SK-N-SH (cell line): ENCODE measurements around the gene SP7. TPM values are rescaled to one million over a fixed set of nuclear protein-coding genes. Genes with fewer than 3 reads are reported as not detected.

Experiments
- CTCF ChIA-PET: fragments of 300-600, 350-600 bp; formaldehyde crosslinking; extraction: SDS; loops from one replicate; lab custom pipeline; 2021; lab: Yijun Ruan, JAX
- POLR2A ChIA-PET: fragments of 350-600 bp; sonication (Branson Sonifier 250); formaldehyde crosslinking; extraction: SDS; loops from one replicate; lab custom pipeline; 2020; ENCODE audit warnings: antibody characterized with exemption, inconsistent platforms; lab: Yijun Ruan, JAX
- DNase-seq: peaks from one replicate; pipeline ENCODE4 v3.0.0; 2012
- H2AFZ ChIP-seq: fragments of 200-600 bp; sonication (generic); 2 replicates; pipeline ENCODE4 v1.8.1; 2016; ENCODE audit warnings: antibody characterized with exemption, mild to moderate bottlenecking, low read depth
- H3F3A ChIP-seq: fragments of 200-600 bp; sonication (generic); replicated peaks from 2 replicates; pipeline ENCODE3; 2016; ENCODE audit warnings: antibody characterized with exemption, mild to moderate bottlenecking; ENCODE audit not compliant: insufficient read depth
- H3K27ac ChIP-seq, 2 experiments: fragments of 200-500 bp in 1 of 2; fragments of 200-600 bp in 1 of 2; sonication (Bioruptor generic) in 1 of 2; sonication (generic), shearing (Covaris generic) in 1 of 2; 2 replicates each; pipeline versions ENCODE4 v1.5.1 to v1.6.1; 2014 to 2016; ENCODE audit warnings: low read depth in 2 of 2, inconsistent platforms in 1 of 2, low read length in 1 of 2, mild to moderate bottlenecking in 1 of 2, mixed read lengths in 1 of 2
- H3K27me3 ChIP-seq: fragments of 200-600 bp; sonication (generic), shearing (Covaris generic); 2 replicates; pipeline ENCODE4 v1.6.1; 2016; ENCODE audit warnings: mixed run types; ENCODE audit not compliant: insufficient read depth
- H3K36me3 ChIP-seq, 2 experiments: fragments of 200-500 bp in 1 of 2; fragments of 200-600 bp in 1 of 2; sonication (Bioruptor generic) in 1 of 2; sonication (generic) in 1 of 2; replicated peaks in 1 of 2; 2 replicates each; pipeline versions ENCODE3 to v1.5.1; 2014 to 2016; ENCODE audit warnings: low read length in 1 of 2, mild to moderate bottlenecking in 1 of 2; ENCODE audit not compliant: insufficient read depth in 2 of 2, control insufficient read depth in 1 of 2
- H3K4me1 ChIP-seq, 2 experiments: fragments of 200-500 bp in 1 of 2; fragments of 200-600 bp in 1 of 2; sonication (Bioruptor generic) in 1 of 2; sonication (generic), shearing (Covaris generic) in 1 of 2; 2 replicates each; pipeline versions ENCODE4 v1.5.1 to v1.6.1; 2014 to 2016; ENCODE audit warnings: low read depth in 1 of 2, low read length in 1 of 2, mixed run types in 1 of 2; ENCODE audit not compliant: insufficient read depth in 2 of 2, control insufficient read depth in 1 of 2
- H3K4me2 ChIP-seq: fragments of 200-600 bp; sonication (generic), shearing (Covaris generic); 2 replicates; pipeline ENCODE4 v1.6.1; 2017; ENCODE audit warnings: mixed run types
- H3K4me3 ChIP-seq, 2 experiments: fragments of 200-500 bp in 1 of 2; fragments of 200-600 bp in 1 of 2; sonication (Bioruptor generic) in 1 of 2; sonication (generic), shearing (Covaris generic) in 1 of 2; 2 replicates each; pipeline versions ENCODE4 v1.5.1 to v1.8.1; 2014 to 2016; ENCODE audit warnings: low read depth in 2 of 2, inconsistent platforms in 1 of 2, low read length in 1 of 2, mild to moderate bottlenecking in 1 of 2, mixed read lengths in 1 of 2, moderate library complexity in 1 of 2
- H3K79me2 ChIP-seq: fragments of 200-600 bp; sonication (generic); 2 replicates; pipeline ENCODE4 v1.8.1; 2017; ENCODE audit warnings: mild to moderate bottlenecking; ENCODE audit not compliant: insufficient read depth
- H3K9ac ChIP-seq: fragments of 200-600 bp; sonication (generic); 2 replicates; pipeline ENCODE4 v1.6.1; 2017; ENCODE audit warnings: mixed run types
- H3K9me2 ChIP-seq: fragments of 200-600 bp; sonication (generic); 2 replicates; pipeline ENCODE4 v1.6.1; 2017; ENCODE audit warnings: mixed run types
- H3K9me3 ChIP-seq: fragments of 200-600 bp; sonication (generic); 2 replicates; pipeline ENCODE4 v1.6.1; 2017; ENCODE audit warnings: mixed run types, mild to moderate bottlenecking, moderate library complexity
- H4K20me1 ChIP-seq: fragments of 200-600 bp; sonication (generic); 2 replicates; pipeline ENCODE4 v1.6.1; 2017; ENCODE audit warnings: mild to moderate bottlenecking, mixed run types; ENCODE audit not compliant: insufficient read depth
- EZH2phosphoT487 ChIP-seq: fragments of 200-600 bp; sonication (generic); IDR thresholded peaks from 2 replicates; pipeline ENCODE4 v1.6.1; 2017; ENCODE audit warnings: low read depth, mixed run types, mild to moderate bottlenecking, antibody characterized with exemption, moderate library complexity, borderline replicate concordance
- FOXM1 ChIP-seq: IDR thresholded peaks from 2 replicates; pipeline ENCODE4 v1.4.0; 2012; ENCODE audit warnings: low read depth, mild to moderate bottlenecking
- JUND ChIP-seq: IDR thresholded peaks from 2 replicates; pipeline ENCODE4 v1.4.0; 2012
- MEF2A ChIP-seq: IDR thresholded peaks from 2 replicates; pipeline ENCODE4 v1.4.0; 2012; ENCODE audit warnings: low read depth, borderline replicate concordance
- NFIC ChIP-seq: IDR thresholded peaks from 2 replicates; pipeline ENCODE4 v1.4.0; 2012; ENCODE audit warnings: borderline replicate concordance
- NRF1 ChIP-seq: IDR thresholded peaks from 2 replicates; pipeline ENCODE4 v1.6.1; 2012; ENCODE audit warnings: low read depth, mild to moderate bottlenecking, low read length
- PBX3 ChIP-seq: IDR thresholded peaks from 2 replicates; pipeline ENCODE4; 2012
- POLR2AphosphoS5 ChIP-seq: IDR thresholded peaks from 2 replicates; pipeline ENCODE4 v1.6.1; 2012; ENCODE audit warnings: low read depth, low read length
- REST ChIP-seq: IDR thresholded peaks from 2 replicates; pipeline ENCODE4 v1.6.1; 2012; ENCODE audit warnings: mild to moderate bottlenecking, low read depth, low read length, moderate library complexity
- RFX5 ChIP-seq: IDR thresholded peaks from 2 replicates; pipeline ENCODE4 v1.6.1; 2012; ENCODE audit warnings: mild to moderate bottlenecking, improper control_type of control experiment, low read length
- TAF1 ChIP-seq: IDR thresholded peaks from 2 replicates; pipeline ENCODE4 v1.6.1; 2012; ENCODE audit warnings: low read depth, mild to moderate bottlenecking, low read length, moderate library complexity, borderline replicate concordance
- TCF12 ChIP-seq: IDR thresholded peaks from 2 replicates; pipeline ENCODE4 v1.4.0; 2012
- TEAD4 ChIP-seq: IDR thresholded peaks from 2 replicates; pipeline ENCODE4 v1.4.0; 2012; ENCODE audit warnings: mild to moderate bottlenecking, borderline replicate concordance; ENCODE audit not compliant: insufficient read depth
- USF2 ChIP-seq: fragments of 150-350 bp; IDR thresholded peaks from 2 replicates; pipeline ENCODE4 v1.6.1; 2017; ENCODE audit warnings: antibody characterized with exemption, low read length, low read depth, borderline replicate concordance
- YY1 ChIP-seq: IDR thresholded peaks from 2 replicates; pipeline ENCODE4 v1.4.0; 2012; ENCODE audit warnings: low read depth, mild to moderate bottlenecking
- WGBS: methylation state at CpG from one replicate; pipeline ENCODE4 v1.1.6; 2017; ENCODE audit warnings: low lambda C conversion rate; 5-methylcytosine and 5-hydroxymethylcytosine counted together
- polyA plus RNA-seq, 3 experiments: library from polyadenylated mRNA; depleted of rRNA; stranded (reverse); fragments of >200 nt; gene quantifications; 2 replicates each; pipeline ENCODE4 v1.2.3, GENCODE V29; 2012

The SP7 gene
- not detected in 2 replicates for polyA plus RNA-seq (2012; rRNA removed)
- 0.01 TPM in 1 of 2 replicates, not detected in the other for polyA plus RNA-seq (2012; cell fraction: cytosol; rRNA removed)
- 0.07 and 0.16 TPM in 2 replicates for polyA plus RNA-seq (2012; cell fraction: nucleus; rRNA removed)

- ChIA-PET POLR2A (interaction anchor here (1.2 kb wide), 1 partner anchor 15 kb away, joined by 3 read pairs; no protein-coding TSS in a partner anchor), CTCF (interaction anchor here (2.5 to 4.7 kb wide), 3 partner anchors 8 to 15 kb away, joined by 8 to 46 read pairs (median 40); partner anchors contain the start of gene AAAS)
- Histone ChIP-seq H4K20me1 (no peaks in the 10 kb centered on the region), H3K27me3 (peaks cover 16% of the 10 kb centered on the region; the same call in 1 of the 2 replicates), H3K79me2 (no peaks in the 10 kb centered on the region), H3F3A (no peaks in the 10 kb centered on the region), H3K36me3 (no peaks in the 10 kb centered on the region), H3K4me3 (no peak within 1 kb of the TSS), H3K9ac (no peak within 1 kb of the TSS), H2AFZ (no peak within 1 kb of the TSS), H3K9me2 (no peaks in the 10 kb centered on the region), H3K4me1 (peaks cover 0 to 8% of the 10 kb centered on the region in 2 experiments; a peak in 1 of 4 replicates), H3K27ac (no peak within 1 kb of the TSS), H3K4me2 (no peak within 1 kb of the TSS), H3K9me3 (no peaks in the 10 kb centered on the region)
- DNase-seq: peak; percentile 52
- TF ChIP-seq PBX3 (no peak), REST (no peak), MEF2A (no peak), FOXM1 (no peak), EZH2phosphoT487 (no peak), TAF1 (no peak), NRF1 (no peak), YY1 (no peak), TCF12 (no peak)
- WGBS: 82% methylated on average over 14 of the region's 15 CpGs
Observed at GRCh38 chr12:53336181-53336681, at the start of gene SP7. Gene SP7, minus strand, starts transcription at chr12:53336354. Its CDS starts 708 bp downstream, at chr12:53335646.

GRCh38 chr12:53383258-53383657 lies 47.1 kb upstream of the SP7 start:
- H3K4me3 ChIP-seq: peak overlapping the region; percentile 2 to 69
- ChIA-PET POLR2A (interaction anchor here (1.1 kb wide), 1 partner anchor 118 kb away, joined by 3 read pairs; the partner anchor contains the start of gene TARBP2), CTCF (interaction anchor here (0.7 to 4.8 kb wide), 8 partner anchors 9 to 169 kb away, joined by 3 to 53 read pairs (median 12); partner anchors contain the start of genes AAAS and AMHR2)
- peak overlapping the region in 1 of 2 experiments; percentile 29; a peak in 1 of 4 replicates for H3K27ac ChIP-seq
- peaks cover 35% of the 10 kb centered on the region for H3F3A ChIP-seq
- H2AFZ ChIP-seq: no peak overlapping the region
- H3K9me3 ChIP-seq: no peaks in the 10 kb centered on the region
- H4K20me1 ChIP-seq: peaks cover 19% of the 10 kb centered on the region; the same call in 1 of the 2 replicates
- H3K9me2 ChIP-seq: no peaks in the 10 kb centered on the region
- peaks cover 31 to 51% of the 10 kb centered on the region in 2 experiments for H3K4me1 ChIP-seq
- peaks cover 73% of the 10 kb centered on the region for H3K79me2 ChIP-seq
- peaks cover 14 to 41% of the 10 kb centered on the region in 2 experiments for H3K36me3 ChIP-seq
- no peaks in the 10 kb centered on the region for H3K27me3 ChIP-seq
- peak overlapping the region; percentile 89 for H3K4me2 ChIP-seq
- H3K9ac ChIP-seq: no peak overlapping the region
- no peak for DNase-seq
- WGBS: 23% methylated on average over 1 of the region's 2 CpGs
- no peak for TF ChIP-seq EZH2phosphoT487
- TF ChIP-seq POLR2AphosphoS5: no peak
- no peak for TF ChIP-seq TCF12
- TF ChIP-seq TEAD4: no peak
- TF ChIP-seq USF2: no peak
- TF ChIP-seq REST: no peak
- no peak for TF ChIP-seq YY1
- no peak for TF ChIP-seq TAF1
- no peak for TF ChIP-seq RFX5
- no peak for TF ChIP-seq NFIC
- TF ChIP-seq JUND: no peak
